Kidney (tissue), 14 donors: ENCODE results near the gene ZNF48. TPM values are rescaled to one million over a fixed set of nuclear protein-coding genes. Genes with fewer than 3 reads are reported as not detected.

Experiments
- DNase-seq, 5 donors: peaks; one replicate each; pipeline ENCODE4 v3.0.0-alpha.2; 2013 to 2020
- FAIRE-seq: peaks from 2 replicates; lab custom pipeline; 2012; peaks lifted over from hg19 to GRCh38; lab: Jason Lieb, UNC
- H3K27ac ChIP-seq, 2 donors: one replicate each; pipeline ENCODE4 v1.7.0; 2013; ENCODE audit warnings: low read depth in 2 of 2, low read length in 2 of 2, inconsistent platforms in 1 of 2
- H3K27me3 ChIP-seq: one replicate; pipeline ENCODE4 v1.7.1; 2013; ENCODE audit warnings: low read length, inconsistent platforms; ENCODE audit not compliant: control insufficient read depth, insufficient read depth
- H3K36me3 ChIP-seq, 3 donors: one replicate each; pipeline versions ENCODE4 v1.7.0 to v1.7.1; 2013; ENCODE audit warnings: low read length in 3 of 3, control low read depth in 1 of 3, inconsistent platforms in 1 of 3; ENCODE audit not compliant: insufficient read depth in 3 of 3, control insufficient read depth in 2 of 3
- H3K4me1 ChIP-seq, 3 donors: one replicate each; pipeline versions ENCODE4 v1.7.0 to v1.7.1; 2013; ENCODE audit warnings: low read length in 3 of 3, inconsistent platforms in 1 of 3, low read depth in 1 of 3; ENCODE audit not compliant: control insufficient read depth in 2 of 3, insufficient read depth in 2 of 3
- H3K4me3 ChIP-seq, 3 donors: one replicate each; pipeline versions ENCODE4 v1.7.0 to v1.8.1; 2013; ENCODE audit warnings: low read length in 3 of 3, control low read depth in 1 of 3, inconsistent platforms in 1 of 3
- H3K9ac ChIP-seq, 3 donors: one replicate each; pipeline versions ENCODE4 v1.7.0 to v1.7.1; 2013; ENCODE audit warnings: low read length in 3 of 3, control low read depth in 1 of 3, inconsistent platforms in 1 of 3
- H3K9me3 ChIP-seq, 3 donors: one replicate each; pipeline versions ENCODE4 v1.7.0 to v1.7.1; 2013; ENCODE audit warnings: low read length in 3 of 3, control low read depth in 1 of 3, inconsistent platforms in 1 of 3; ENCODE audit not compliant: control insufficient read depth in 2 of 3, insufficient read depth in 1 of 3
- intact Hi-C: fragments of 100-400 bp; cut with DNase I; formaldehyde crosslinking; loops from one replicate; pipeline ENCODE4 v1.11.1; 2022
- polyA plus RNA-seq: library from polyadenylated mRNA; stranded (reverse); fragments of 350-450 nt; fragmentation: Illumina TruSeq; extraction: RNeasy Lipid Tissue Mini Kit (QIAGEN cat#74804); gene quantifications from one replicate; pipeline ENCODE4 v1.2.3, GENCODE V29; 2014; ENCODE audit warnings: low read depth, low replicate concordance; ENCODE audit not compliant: insufficient read depth
- total RNA-seq: library from RNA; stranded (reverse); fragmentation: NEBNext Ultra II Directional; extraction: Animal tissue kit (Norgen Biotek cat#: 25700); gene quantifications from one replicate; pipeline ENCODE4 v1.2.1, GENCODE V29; 2021
- TF ChIP-seq, protein P1 (sequence below): IDR thresholded peaks from 3 replicates; pipeline ENCODE4 v1.5.1; 2012; ENCODE audit warnings: mild to moderate bottlenecking, moderate library complexity, borderline replicate concordance; ENCODE audit not compliant: insufficient read depth; ENCODE audit errors: extremely low read depth
- donor health status: control.
- donor health status: control.
- donor health status: control.
- donor health status: control.
- donor health status: control.
- donor health status: DM: yes; HTN: yes; CAD: no.
- donor health status: Normal renal cell carcinoma (clear cell type).

ZNF48 gene
- total and polyA plus RNA-seq, 2 donors from 2014 or later, result 6.9 to 9.7 TPM

DNA sequence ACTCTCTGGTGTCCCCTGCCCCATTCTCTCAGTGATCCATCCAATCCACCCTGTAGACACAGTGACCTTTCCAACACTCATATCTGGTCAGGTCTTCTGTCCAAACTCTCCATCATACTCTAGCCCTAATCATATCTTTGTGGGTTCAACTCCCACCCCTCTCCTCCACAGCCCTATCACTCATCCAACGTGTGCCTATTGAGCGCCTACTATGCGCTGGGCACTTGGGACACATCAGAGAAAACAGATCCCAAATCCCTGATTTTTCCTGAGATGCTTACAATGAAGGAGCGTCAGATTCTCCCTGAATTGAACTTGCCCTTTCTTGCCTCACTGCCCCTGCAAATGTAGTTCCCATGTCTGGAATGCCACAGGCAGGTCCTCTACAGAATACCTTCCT is 32.8 kb downstream of the ZNF48 start:
- no peak for DNase-seq
- Histone ChIP-seq H3K4me3 (no peak overlapping the region), H3K4me1 (peaks cover 0 to 15% (median 12%) of the 10 kb centered on the region in 3 donors), H3K27me3 (no peaks in the 10 kb centered on the region), H3K9ac (no peak overlapping the region), H3K36me3 (peaks cover 0 to 7% (median 6%) of the 10 kb centered on the region in 3 donors), H3K27ac (no peak overlapping the region), H3K9me3 (no peaks in the 10 kb centered on the region)
- intact Hi-C loops, result no loop called here
- no peak for FAIRE-seq
- TF ChIP-seq, protein P1, sequence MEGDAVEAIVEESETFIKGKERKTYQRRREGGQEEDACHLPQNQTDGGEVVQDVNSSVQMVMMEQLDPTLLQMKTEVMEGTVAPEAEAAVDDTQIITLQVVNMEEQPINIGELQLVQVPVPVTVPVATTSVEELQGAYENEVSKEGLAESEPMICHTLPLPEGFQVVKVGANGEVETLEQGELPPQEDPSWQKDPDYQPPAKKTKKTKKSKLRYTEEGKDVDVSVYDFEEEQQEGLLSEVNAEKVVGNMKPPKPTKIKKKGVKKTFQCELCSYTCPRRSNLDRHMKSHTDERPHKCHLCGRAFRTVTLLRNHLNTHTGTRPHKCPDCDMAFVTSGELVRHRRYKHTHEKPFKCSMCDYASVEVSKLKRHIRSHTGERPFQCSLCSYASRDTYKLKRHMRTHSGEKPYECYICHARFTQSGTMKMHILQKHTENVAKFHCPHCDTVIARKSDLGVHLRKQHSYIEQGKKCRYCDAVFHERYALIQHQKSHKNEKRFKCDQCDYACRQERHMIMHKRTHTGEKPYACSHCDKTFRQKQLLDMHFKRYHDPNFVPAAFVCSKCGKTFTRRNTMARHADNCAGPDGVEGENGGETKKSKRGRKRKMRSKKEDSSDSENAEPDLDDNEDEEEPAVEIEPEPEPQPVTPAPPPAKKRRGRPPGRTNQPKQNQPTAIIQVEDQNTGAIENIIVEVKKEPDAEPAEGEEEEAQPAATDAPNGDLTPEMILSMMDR, result no peak

DNA sequence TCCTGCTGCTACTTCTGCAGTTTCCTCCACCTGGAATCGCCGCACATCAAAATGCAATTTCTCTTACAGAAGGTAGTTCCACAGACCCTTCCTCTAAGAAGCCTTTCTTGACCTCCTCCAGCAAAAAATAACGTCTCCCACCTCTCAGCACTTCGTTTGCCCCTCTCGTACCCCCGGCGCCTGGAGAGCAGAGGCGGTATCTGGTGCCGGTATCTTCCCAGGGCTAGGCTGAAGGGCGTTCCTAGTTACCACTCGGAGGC is 34.1 kb downstream of the ZNF48 start:
- no peaks in the 10 kb centered on the region for H3K27me3 ChIP-seq
- intact Hi-C loops, result no loop called here
- H3K9ac ChIP-seq, result peak overlapping the region; percentile 54 to 69 (median 64)
- H3K9me3 ChIP-seq, result no peaks in the 10 kb centered on the region
- peak overlapping the region in 1 of 2 donors; percentile 8 for H3K27ac ChIP-seq
- no peak for DNase-seq
- peaks cover 0 to 15% (median 12%) of the 10 kb centered on the region in 3 donors for H3K4me1 ChIP-seq
- H3K4me3 ChIP-seq, result peak overlapping the region; percentile 56 to 74 (median 70)
- FAIRE-seq, result no peak
- TF ChIP-seq, protein P1, result no peak
- peaks cover 0 to 3% (median 0%) of the 10 kb centered on the region in 3 donors for H3K36me3 ChIP-seq

DNA sequence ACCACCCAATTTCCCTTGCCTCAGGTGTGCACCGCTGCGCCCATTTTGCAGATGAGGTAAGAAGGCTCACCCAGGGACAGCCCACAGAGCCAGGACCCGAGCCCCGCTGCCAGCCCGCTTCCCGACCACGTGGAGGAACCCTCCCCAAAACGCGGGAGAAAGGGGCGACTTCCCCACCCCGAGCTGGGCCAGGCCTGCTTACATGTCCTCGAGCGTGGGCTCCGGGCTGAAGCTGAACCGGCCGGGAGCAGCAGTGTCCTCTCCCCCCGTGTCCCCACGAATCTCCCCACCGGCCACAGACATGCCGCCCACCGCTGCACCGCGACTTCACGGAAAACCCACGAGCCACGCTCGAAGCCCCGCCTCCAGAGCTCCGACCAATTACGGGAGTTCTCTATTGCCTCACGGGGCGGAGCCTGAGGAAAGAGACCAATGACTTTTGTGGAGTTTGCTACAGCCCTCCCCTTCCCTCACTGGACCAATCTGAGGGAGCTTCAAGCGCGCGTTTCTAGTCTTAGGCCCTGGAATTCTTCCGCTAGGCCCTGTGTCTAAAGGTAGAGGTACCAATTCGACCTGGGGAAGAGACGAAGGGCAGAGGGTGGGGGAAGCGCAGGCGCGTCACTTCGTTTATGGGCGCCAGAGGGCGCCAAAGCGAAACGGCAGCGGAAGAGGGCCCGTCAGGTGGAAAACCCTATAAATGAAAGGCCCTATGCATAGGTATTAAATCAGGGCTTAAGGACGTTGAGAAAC is 34.6 kb downstream of the ZNF48 start, which contains the start of gene DCTPP1:
Gene DCTPP1, minus strand, starts transcription at position 353 of the 750 bp plus-strand sequence. Its CDS starts 50 bp downstream, at position 303.
- intact Hi-C loops, result no loop called here
- peaks cover 0 to 15% (median 12%) of the 10 kb centered on the region in 3 donors for H3K4me1 ChIP-seq
- FAIRE-seq (peak; percentile 94), DNase-seq (peak; percentile 97 to 100 (median 98))
- H3K36me3 ChIP-seq, result peaks cover 0 to 3% (median 0%) of the 10 kb centered on the region in 3 donors
- H3K27ac ChIP-seq, result peak within 1 kb of the TSS; percentile 51 to 68
- H3K4me3 ChIP-seq, result peak within 1 kb of the TSS; percentile 56 to 74 (median 70)
- no peaks in the 10 kb centered on the region for H3K27me3 ChIP-seq
- TF ChIP-seq, protein P1, result peak; percentile 85
- no peaks in the 10 kb centered on the region for H3K9me3 ChIP-seq
- peak within 1 kb of the TSS; percentile 54 to 69 (median 64) for H3K9ac ChIP-seq
